K562 treated with DMSO at 1 percent for 4 hours (cell line): ENCODE measurements around the gene JSRP1. TPM values are rescaled to one million over a fixed set of nuclear protein-coding genes. Genes with fewer than 3 reads are reported as not detected.

ENCODE experiments used
- total RNA-seq: library from RNA; unstranded; fragments of 300-600 nt; gene quantifications from 2 replicates; pipeline ENCODE4 v1.2.3, GENCODE V29; 2022; ENCODE audit not compliant: insufficient read depth

The JSRP1 gene, protein sequence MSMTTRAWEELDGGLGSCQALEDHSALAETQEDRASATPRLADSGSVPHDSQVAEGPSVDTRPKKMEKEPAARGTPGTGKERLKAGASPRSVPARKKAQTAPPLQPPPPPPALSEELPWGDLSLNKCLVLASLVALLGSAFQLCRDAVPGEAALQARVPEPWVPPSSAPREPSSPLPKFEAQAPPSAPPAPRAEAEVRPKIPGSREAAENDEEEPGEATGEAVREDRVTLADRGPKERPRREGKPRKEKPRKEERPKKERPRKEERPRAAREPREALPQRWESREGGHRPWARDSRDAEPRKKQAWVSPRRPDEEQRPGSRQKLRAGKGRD
- not detected in 2 replicates for total RNA-seq

DNA sequence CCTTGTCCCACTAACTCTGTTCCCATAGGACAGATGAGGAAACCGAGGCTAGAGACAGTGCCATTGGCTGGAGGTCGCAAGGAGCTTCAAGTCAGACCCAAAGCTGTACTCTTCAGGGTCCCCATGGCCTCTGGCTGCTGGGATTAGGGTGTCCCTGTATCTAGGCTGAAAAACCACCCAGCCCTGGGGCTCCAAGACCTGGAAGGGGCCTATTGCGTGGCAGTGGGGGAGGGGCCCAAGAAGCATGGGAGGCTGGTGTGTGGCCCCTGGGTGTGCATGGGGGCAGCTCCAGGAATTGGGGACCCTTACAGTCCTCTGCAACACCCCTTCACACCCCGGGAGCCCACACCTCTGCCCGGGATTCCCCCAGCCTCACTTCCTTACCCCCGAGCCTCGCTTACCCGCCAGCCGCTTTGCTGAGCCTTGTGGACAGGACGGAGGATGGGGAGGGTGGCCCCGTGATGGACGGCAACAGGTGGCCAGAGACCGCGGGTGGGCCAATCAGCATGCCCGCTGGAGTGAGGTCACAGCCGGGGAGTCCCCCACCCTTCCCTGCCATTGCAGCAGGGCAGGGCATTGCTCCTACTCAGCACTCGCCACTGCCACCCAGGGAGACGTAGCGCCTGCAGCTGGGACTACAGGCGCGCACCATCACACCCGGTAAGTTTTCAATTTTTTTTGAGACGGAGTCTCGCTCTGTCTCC, at the start of gene JSRP1:
JSRP1 (minus strand) TSS at position 436 of the 704 bp plus-strand sequence. CDS start 1,103 bp downstream, outside the sequence.

DNA sequence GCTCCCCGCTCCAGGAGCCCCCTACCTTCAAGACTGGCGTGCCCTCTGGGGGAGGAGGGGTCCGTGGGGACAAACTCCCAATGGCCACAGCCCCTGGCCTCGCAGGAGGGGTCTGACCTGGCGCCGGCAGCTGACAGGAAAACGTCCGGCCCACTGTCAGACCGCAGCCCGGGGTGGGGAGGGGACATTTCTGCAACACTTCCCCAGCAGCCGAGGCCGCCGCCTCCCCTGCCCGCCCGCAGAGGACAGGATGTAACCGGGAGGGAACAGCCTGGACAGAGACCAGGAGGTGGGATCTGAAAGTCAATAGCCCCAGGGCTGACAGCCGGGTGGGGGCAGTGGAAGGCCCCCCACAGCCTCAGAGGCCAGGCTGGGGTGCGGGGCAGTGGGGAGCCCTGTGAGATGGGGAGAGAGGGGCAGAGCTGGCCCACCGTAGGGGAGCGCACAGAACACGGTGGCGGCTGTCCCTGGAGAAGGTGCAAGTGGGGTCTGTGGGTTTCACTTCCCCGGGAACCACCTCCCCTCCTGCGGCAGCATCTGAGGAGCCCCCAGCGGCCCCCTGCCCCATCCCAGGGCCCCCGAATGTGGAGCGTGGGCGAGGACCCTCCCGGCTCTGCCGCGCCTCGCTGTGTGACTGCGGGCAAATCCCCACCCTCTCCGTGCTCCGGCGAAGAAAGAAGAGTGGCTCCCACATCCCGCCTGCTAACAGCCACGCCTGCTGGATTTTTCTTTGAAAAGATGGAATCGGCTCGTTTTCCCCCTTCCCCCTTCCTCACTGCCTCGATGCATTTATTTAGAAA, 26.0 kb upstream of the JSRP1 start, which contains the start of gene PEAK3:
PEAK3 (minus strand) TSS at position 114 of the 800 bp plus-strand sequence. CDS start 1,244 bp downstream, outside the sequence.

DNA sequence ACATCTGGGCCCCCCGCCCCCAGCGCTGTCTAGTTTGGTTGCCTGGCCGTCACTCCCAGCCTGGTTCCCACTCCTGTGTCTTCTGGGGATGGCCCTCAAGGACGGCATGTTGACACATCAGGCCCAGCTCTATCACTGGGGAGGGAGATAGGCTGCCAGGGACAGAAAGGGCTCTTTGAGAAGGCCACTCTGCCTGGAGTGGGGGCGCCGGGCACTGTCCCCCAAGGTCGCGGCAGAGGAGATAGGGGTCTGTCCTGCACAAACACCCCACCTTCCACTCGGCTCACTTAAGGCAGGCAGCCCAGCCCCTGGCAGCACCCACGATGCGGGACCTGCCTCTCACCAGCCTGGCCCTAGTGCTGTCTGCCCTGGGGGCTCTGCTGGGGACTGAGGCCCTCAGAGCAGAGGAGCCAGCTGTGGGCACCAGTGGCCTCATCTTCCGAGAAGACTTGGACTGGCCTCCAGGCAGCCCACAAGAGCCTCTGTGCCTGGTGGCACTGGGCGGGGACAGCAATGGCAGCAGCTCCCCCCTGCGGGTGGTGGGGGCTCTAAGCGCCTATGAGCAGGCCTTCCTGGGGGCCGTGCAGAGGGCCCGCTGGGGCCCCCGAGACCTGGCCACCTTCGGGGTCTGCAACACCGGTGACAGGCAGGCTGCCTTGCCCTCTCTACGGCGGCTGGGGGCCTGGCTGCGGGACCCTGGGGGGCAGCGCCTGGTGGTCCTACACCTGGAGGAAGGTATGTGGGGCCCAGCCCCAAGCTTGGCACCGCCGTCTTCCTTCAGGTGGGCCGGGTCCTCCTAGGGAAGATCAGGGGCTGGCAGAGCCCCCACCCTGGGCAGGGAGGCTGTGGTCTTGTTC, 7.0 kb downstream of the JSRP1 start, which contains the start of gene AMH:
AMH (plus strand) TSS at position 314 of the 857 bp plus-strand sequence; CDS start at position 324, 10 bp downstream.

DNA sequence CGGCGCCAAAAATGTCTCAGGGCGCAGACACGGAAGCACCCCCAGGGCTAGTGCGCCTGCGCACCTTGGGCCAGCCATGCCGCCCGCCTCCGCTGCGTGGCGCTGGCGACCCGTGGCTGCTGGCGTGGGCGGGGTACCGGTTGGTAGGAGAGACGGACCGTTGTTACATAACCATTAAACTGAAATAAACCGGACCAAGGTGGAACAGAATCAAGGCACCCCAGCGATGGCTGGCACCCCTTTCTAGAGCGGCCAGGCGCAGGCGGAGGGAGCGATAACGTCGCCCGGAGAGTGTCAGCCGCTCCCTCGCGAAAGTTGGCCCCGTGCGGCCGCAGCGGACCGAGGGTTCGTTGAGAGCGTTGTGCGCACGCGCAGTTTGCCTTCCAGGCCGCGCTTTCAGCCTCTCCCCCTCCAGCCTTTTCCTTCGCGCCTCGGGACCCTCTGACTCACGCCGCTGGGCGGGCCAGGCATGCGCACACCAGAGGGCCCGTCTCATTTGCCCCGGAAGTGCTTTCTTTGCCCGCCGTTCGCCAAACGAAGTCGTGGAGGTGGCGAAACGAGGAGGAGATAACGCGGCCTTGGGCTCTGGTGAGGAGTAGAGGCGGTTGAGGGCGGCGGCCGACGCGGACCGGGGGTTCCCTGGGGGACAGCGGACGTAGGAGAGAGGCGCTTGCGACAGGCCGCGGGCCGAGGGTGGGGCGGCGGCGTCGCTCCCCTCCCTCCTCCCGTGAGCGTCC, 19.7 kb downstream of the JSRP1 start, which contains the start of the genes PLEKHJ1 and SF3A2:
PLEKHJ1 (minus strand) TSS at position 16 of the 737 bp plus-strand sequence. CDS start 81 bp downstream, outside the sequence.
SF3A2 (plus strand) TSS at position 511 of the 737 bp plus-strand sequence. CDS start 6,595 bp downstream, outside the sequence.

Other genes with a start within 250 kb of the JSRP1 start
- 73.4 and 74.1 TPM in 2 replicates for gene BTBD2, start 240.7 kb downstream of the JSRP1 start, total RNA-seq
- 307 and 424 TPM in 2 replicates for gene MKNK2, start 205.2 kb downstream of the JSRP1 start, total RNA-seq
- gene MOB3A, start 160.1 kb downstream of the JSRP1 start, total RNA-seq = 9.4 and 12.8 TPM in 2 replicates
- 1.6 and 2.1 TPM in 2 replicates for gene IZUMO4, start 159.5 kb downstream of the JSRP1 start, total RNA-seq
- 105 and 113 TPM in 2 replicates for gene AP3D1, start 104.9 kb downstream of the JSRP1 start, total RNA-seq
- 33.4 and 48.5 TPM in 2 replicates for gene DOT1L, start 92.5 kb downstream of the JSRP1 start, total RNA-seq
- gene PLEKHJ1, start 20.1 kb downstream of the JSRP1 start, total RNA-seq = 161 and 165 TPM in 2 replicates
- 91.7 and 92.4 TPM in 2 replicates for gene SF3A2, start 19.6 kb downstream of the JSRP1 start, total RNA-seq
- gene AMH, start 7.1 kb downstream of the JSRP1 start, total RNA-seq = 29.5 and 37.7 TPM in 2 replicates
- gene PEAK3, start 25.8 kb upstream of the JSRP1 start, total RNA-seq = not detected in 2 replicates
- gene LINGO3, start 51.7 kb upstream of the JSRP1 start, total RNA-seq = 0.57 and 1.7 TPM in 2 replicates
- 318 and 387 TPM in 2 replicates for gene LSM7, start 72.2 kb upstream of the JSRP1 start, total RNA-seq
- 63.0 and 78.0 TPM in 2 replicates for gene SPPL2B, start 72.3 kb upstream of the JSRP1 start, total RNA-seq
- gene TMPRSS9, start 103.8 kb upstream of the JSRP1 start, total RNA-seq = 0.39 and 1.7 TPM in 2 replicates
- 57.8 and 67.6 TPM in 2 replicates for gene TIMM13, start 171.2 kb upstream of the JSRP1 start, total RNA-seq
- gene LMNB2, start 200.5 kb upstream of the JSRP1 start, total RNA-seq = 65.6 and 72.4 TPM in 2 replicates
- 10.9 and 16.1 TPM in 2 replicates for gene GADD45B, start 219.7 kb upstream of the JSRP1 start, total RNA-seq